HEK293 (cell line): ENCODE results near the gene NPHP4.

ENCODE experiments used
- CTCF ChIA-PET: fragments of 350-600 bp; formaldehyde crosslinking; extraction: SDS; loops from one replicate; lab custom pipeline; 2021; ENCODE audit warnings: antibody characterized with exemption; lab: Yijun Ruan, JAX
- POLR2A ChIA-PET: fragments of 300-600 bp; formaldehyde crosslinking; extraction: SDS; loops from one replicate; lab custom pipeline; 2020; ENCODE audit warnings: antibody characterized with exemption, inconsistent platforms; lab: Yijun Ruan, JAX
- H3K27ac ChIP-seq: fragments of 200-500 bp; sonication (Bioruptor generic); 2 replicates; pipeline ENCODE4 v1.5.1; 2014; ENCODE audit warnings: low read depth, low read length, control low read depth, inconsistent platforms; ENCODE audit errors: extremely low read depth
- H3K36me3 ChIP-seq, 2 experiments: fragments of 200-500 bp in 1 of 2; sonication (Bioruptor generic) in 1 of 2; 1 replicate in 1 of 2; 2 replicates in 1 of 2; pipeline ENCODE4 v1.5.1; 2014 to 2017; ENCODE audit warnings: inconsistent platforms in 2 of 2, low read length in 2 of 2; ENCODE audit not compliant: control insufficient read depth in 2 of 2, insufficient read depth in 1 of 2
- H3K4me1 ChIP-seq: fragments of 200-500 bp; sonication (Bioruptor generic); 2 replicates; pipeline ENCODE4 v1.5.1; 2014; ENCODE audit warnings: mild to moderate bottlenecking, low read length, inconsistent platforms; ENCODE audit not compliant: control insufficient read depth, insufficient read depth
- H3K4me3 ChIP-seq: 2 replicates; pipeline ENCODE4 v1.5.1; 2011; ENCODE audit warnings: low read depth, mild to moderate bottlenecking, control low read depth, low read length, moderate library complexity
- H3K9me3 ChIP-seq: fragments of 200-500 bp; sonication (Bioruptor generic); 2 replicates; pipeline ENCODE4 v1.5.1; 2014; ENCODE audit warnings: low read depth, low read length, inconsistent platforms; ENCODE audit not compliant: control insufficient read depth, insufficient read depth
- GLI4 ChIP-seq: fragments of 450-650 bp; formaldehyde crosslinking; IDR thresholded peaks from 2 replicates; pipeline ENCODE4 v1.5.1; 2016; ENCODE audit warnings: missing biosample characterization, missing genetic modification characterization
- HOXC10 ChIP-seq: sonication (generic); formaldehyde crosslinking; IDR thresholded peaks from 2 replicates; pipeline ENCODE4 v1.8.1; 2023; ENCODE audit warnings: mild to moderate bottlenecking, missing genetic modification reagents
- HOXD13 ChIP-seq: sonication (generic); formaldehyde crosslinking; IDR thresholded peaks from 2 replicates; pipeline ENCODE4 v1.8.0; 2022; ENCODE audit warnings: missing genetic modification reagents, borderline replicate concordance
- IKZF3 ChIP-seq: fragments of 450-650 bp; IDR thresholded peaks from 2 replicates; pipeline ENCODE4 v1.5.0; 2018; ENCODE audit warnings: missing biosample characterization, mild to moderate bottlenecking, missing genetic modification characterization, moderate library complexity
- KLF7 ChIP-seq: fragments of 450-650 bp; formaldehyde crosslinking; IDR thresholded peaks from 2 replicates; pipeline ENCODE4 v1.5.1; 2016; ENCODE audit warnings: missing biosample characterization, missing genetic modification characterization, borderline replicate concordance
- MEIS1 ChIP-seq: sonication (generic); formaldehyde crosslinking; IDR thresholded peaks from 2 replicates; pipeline ENCODE4 v1.8.1; 2022; ENCODE audit warnings: missing genetic modification reagents, mild to moderate bottlenecking, borderline replicate concordance
- WT1 ChIP-seq: fragments of 450-650 bp; formaldehyde crosslinking; IDR thresholded peaks from 2 replicates; pipeline ENCODE4 v1.5.1; 2016; ENCODE audit warnings: missing biosample characterization, missing genetic modification characterization
- ZBTB10 ChIP-seq: fragments of 450-650 bp; formaldehyde crosslinking; IDR thresholded peaks from 2 replicates; pipeline ENCODE4 v1.5.1; 2016; ENCODE audit warnings: missing biosample characterization, missing genetic modification characterization
- ZFHX2 ChIP-seq: fragments of 450-650 bp; formaldehyde crosslinking; conservative IDR thresholded peaks from 2 replicates; pipeline ENCODE4 v1.5.1; 2016; ENCODE audit warnings: missing biosample characterization, missing genetic modification characterization
- ZNF140 ChIP-seq: fragments of 450-650 bp; formaldehyde crosslinking; IDR thresholded peaks from 2 replicates; pipeline ENCODE4 v1.5.1; 2016; ENCODE audit warnings: missing biosample characterization, missing genetic modification characterization
- ZNF148 ChIP-seq: fragments of 450-650 bp; formaldehyde crosslinking; IDR thresholded peaks from 2 replicates; pipeline ENCODE4 v1.5.0; 2017; ENCODE audit warnings: missing biosample characterization, missing genetic modification characterization, borderline replicate concordance
- ZNF18 ChIP-seq: fragments of 450-650 bp; formaldehyde crosslinking; IDR thresholded peaks from 2 replicates; pipeline ENCODE4 v1.5.1; 2016; ENCODE audit warnings: missing biosample characterization, missing genetic modification characterization
- ZNF280D ChIP-seq: fragments of 450-650 bp; formaldehyde crosslinking; IDR thresholded peaks from 2 replicates; pipeline ENCODE4 v1.5.1; 2016; ENCODE audit warnings: missing biosample characterization, missing genetic modification characterization
- ZNF394 ChIP-seq: fragments of 450-650 bp; formaldehyde crosslinking; IDR thresholded peaks from 2 replicates; pipeline ENCODE4 v1.5.1; 2016; ENCODE audit warnings: missing biosample characterization, missing genetic modification characterization, mild to moderate bottlenecking, moderate library complexity, borderline replicate concordance
- ZNF426 ChIP-seq: fragments of 450-650 bp; formaldehyde crosslinking; IDR thresholded peaks from 2 replicates; pipeline ENCODE4 v1.5.1; 2017; ENCODE audit warnings: missing biosample characterization, missing genetic modification characterization, mild to moderate bottlenecking, inconsistent platforms, moderate library complexity
- ZNF514 ChIP-seq: fragments of 450-650 bp; formaldehyde crosslinking; IDR thresholded peaks from 2 replicates; pipeline ENCODE4 v1.5.1; 2016; ENCODE audit warnings: missing biosample characterization, missing genetic modification characterization
- ZNF623 ChIP-seq: fragments of 450-650 bp; formaldehyde crosslinking; IDR thresholded peaks from 2 replicates; pipeline ENCODE4 v1.5.1; 2016; ENCODE audit warnings: missing biosample characterization, missing genetic modification characterization
- ZNF658 ChIP-seq: fragments of 450-650 bp; formaldehyde crosslinking; IDR thresholded peaks from 2 replicates; pipeline ENCODE4; 2016; ENCODE audit warnings: missing biosample characterization, missing genetic modification characterization
- ZNF677 ChIP-seq: fragments of 450-650 bp; IDR thresholded peaks from 2 replicates; pipeline ENCODE4 v1.5.0; 2018; ENCODE audit warnings: missing biosample characterization, mild to moderate bottlenecking, missing genetic modification characterization, moderate library complexity
- ZNF76 ChIP-seq: fragments of 450-650 bp; formaldehyde crosslinking; IDR thresholded peaks from 2 replicates; pipeline ENCODE4; 2016; ENCODE audit warnings: low read depth, missing biosample characterization, missing genetic modification characterization, borderline replicate concordance
- ZNF768 ChIP-seq: fragments of 450-650 bp; formaldehyde crosslinking; IDR thresholded peaks from 2 replicates; pipeline ENCODE4 v1.5.1; 2018; ENCODE audit warnings: missing biosample characterization, mild to moderate bottlenecking, missing genetic modification characterization
- ZNF791 ChIP-seq: fragments of 450-650 bp; formaldehyde crosslinking; IDR thresholded peaks from 2 replicates; pipeline ENCODE4 v1.5.1; 2016; ENCODE audit warnings: missing biosample characterization, missing genetic modification characterization
- ZSCAN16 ChIP-seq: fragments of 450-650 bp; formaldehyde crosslinking; IDR thresholded peaks from 2 replicates; pipeline ENCODE4 v1.5.1; 2016; ENCODE audit warnings: missing biosample characterization, missing genetic modification characterization
- TF ChIP-seq, protein P1 (sequence below): fragments of 450-650 bp; formaldehyde crosslinking; IDR thresholded peaks from 2 replicates; pipeline ENCODE4 v1.5.1; 2016; ENCODE audit warnings: missing biosample characterization, missing genetic modification characterization

Gene NPHP4

GRCh38 chr1:5875345-5875910, 116.8 kb downstream of the NPHP4 start (continued):
- no peak for TF ChIP-seq ZNF148 (tag by site-specific recombination)
- TF ChIP-seq ZFHX2, result no peak
- TF ChIP-seq HOXC10 (CRISPR knock-in tag), result no peak
- TF ChIP-seq ZSCAN16 (tag by site-specific recombination), result no peak
- TF ChIP-seq, all 188 proteins: peak for 0

DNA sequence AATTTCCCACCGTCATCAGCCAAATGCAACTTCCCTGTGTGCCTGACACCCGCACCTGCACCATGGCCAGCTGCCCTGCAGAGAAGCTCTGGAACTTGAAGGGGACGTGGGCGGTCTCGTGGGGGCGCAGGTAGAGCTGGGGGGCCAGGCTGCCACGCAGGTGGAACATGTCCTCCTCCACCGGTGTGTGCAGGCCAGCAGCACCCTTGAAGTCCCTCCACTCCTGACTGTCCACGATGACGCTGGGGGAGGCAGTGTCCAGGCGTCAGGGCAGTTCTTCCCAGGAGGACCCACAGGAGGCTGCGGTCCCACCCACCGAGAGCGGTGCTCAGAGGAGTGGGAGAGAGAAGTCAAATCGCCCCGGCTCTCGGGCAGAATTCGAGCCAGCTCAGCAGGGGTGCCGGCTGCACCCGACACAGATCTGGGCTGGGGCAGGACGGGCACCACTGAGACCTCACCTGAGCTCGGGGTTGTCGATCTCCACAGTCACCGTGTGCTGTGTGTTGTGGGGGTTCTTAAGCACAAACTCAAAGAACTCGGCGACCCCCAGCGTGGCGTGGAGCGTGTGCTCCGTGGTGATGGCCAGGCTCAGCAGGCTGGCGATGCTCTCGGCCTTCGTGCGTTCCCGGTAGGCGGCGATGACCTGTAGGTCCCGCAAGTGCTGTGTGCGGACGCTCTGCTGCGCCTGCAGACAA, 117.7 kb downstream of the NPHP4 start:
- Histone ChIP-seq H3K36me3 (peaks cover 0 to 79% of the 10 kb centered on the region in 2 experiments; a peak in 2 of 3 replicates), H3K4me3 (no peak overlapping the region), H3K9me3 (no peaks in the 10 kb centered on the region), H3K27ac (no peak overlapping the region), H3K4me1 (no peaks in the 10 kb centered on the region)
- POLR2A ChIA-PET, result no interaction called here
- CTCF ChIA-PET, result no interaction called here
- TF ChIP-seq GLI4 (tag by site-specific recombination) (no peak), ZNF514 (no peak), ZNF426 (tag by site-specific recombination) (no peak), ZNF768 (no peak), ZBTB10 (tag by site-specific recombination) (no peak), ZNF791 (no peak), KLF7 (no peak), ZNF76 (tag by site-specific recombination) (no peak), ZNF658 (tag by site-specific recombination) (no peak), WT1 (tag by site-specific recombination) (no peak), IKZF3 (tag by site-specific recombination) (no peak), ZNF140 (tag by site-specific recombination) (no peak), ZNF280D (tag by site-specific recombination) (no peak), ZNF623 (tag by site-specific recombination) (no peak), ZNF394 (tag by site-specific recombination) (no peak), MEIS1 (CRISPR knock-in tag) (no peak), HOXD13 (CRISPR knock-in tag) (no peak), ZNF18 (no peak), ZNF677 (tag by site-specific recombination) (no peak)
- TF ChIP-seq, protein P1, sequence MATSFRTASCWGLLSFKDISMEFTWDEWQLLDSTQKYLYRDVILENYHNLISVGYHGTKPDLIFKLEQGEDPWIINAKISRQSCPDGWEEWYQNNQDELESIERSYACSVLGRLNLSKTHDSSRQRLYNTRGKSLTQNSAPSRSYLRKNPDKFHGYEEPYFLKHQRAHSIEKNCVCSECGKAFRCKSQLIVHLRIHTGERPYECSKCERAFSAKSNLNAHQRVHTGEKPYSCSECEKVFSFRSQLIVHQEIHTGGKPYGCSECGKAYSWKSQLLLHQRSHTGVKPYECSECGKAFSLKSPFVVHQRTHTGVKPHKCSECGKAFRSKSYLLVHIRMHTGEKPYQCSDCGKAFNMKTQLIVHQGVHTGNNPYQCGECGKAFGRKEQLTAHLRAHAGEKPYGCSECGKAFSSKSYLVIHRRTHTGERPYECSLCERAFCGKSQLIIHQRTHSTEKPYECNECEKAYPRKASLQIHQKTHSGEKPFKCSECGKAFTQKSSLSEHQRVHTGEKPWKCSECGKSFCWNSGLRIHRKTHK, result no peak
